Hepatocyte (in vitro differentiated cells): Measurements from ENCODE around the gene KARS1.

Experiments used
- CTCF ChIP-seq: fragments of 200-600 bp; sonication (generic); IDR thresholded peaks from 2 replicates; pipeline ENCODE4 v1.5.1; 2016; ENCODE audit warnings: antibody characterized with exemption, mild to moderate bottlenecking; ENCODE audit not compliant: poor library complexity
- EZH2 ChIP-seq: fragments of 200-600 bp; sonication (generic); IDR thresholded peaks from 2 replicates; pipeline ENCODE4 v1.6.1; 2016; ENCODE audit warnings: antibody characterized with exemption, mild to moderate bottlenecking, borderline replicate concordance
- EZH2phosphoT487 ChIP-seq: fragments of 200-600 bp; sonication (generic); IDR thresholded peaks from one replicate; pipeline ENCODE4 v1.6.1; 2018; ENCODE audit warnings: antibody characterized with exemption, mild to moderate bottlenecking, low read depth, moderate library complexity; ENCODE audit not compliant: unreplicated experiment, severe bottlenecking

- TF ChIP-seq CTCF (no peak), EZH2 (no peak), EZH2phosphoT487 (no peak)
These were observed 34.8 kb upstream of the KARS1 start for GRCh38 chr16:75682308-75682707.
